ENCODE results near the gene NCAM1. TPM values are rescaled to one million over a fixed set of nuclear protein-coding genes. Genes with fewer than 3 reads are reported as not detected.

Gene NCAM1
- total and polyA plus RNA-seq, 9 of the 15 experiments (the other 6 are each of a cell fraction or from before 2014, with no cell fraction given): 0.09 to 0.23 TPM; not detected in 7

GRCh38 chr11:112983887-112984286 is 22.7 kb downstream of the NCAM1 start:
- TF ChIP-seq ZNF551 (CRISPR knock-in tag; IDR thresholded peaks at IDR 0.05) (no peak), CGGBP1 (CRISPR knock-in tag; IDR thresholded peaks at IDR 0.05) (no peak)
- no peak overlapping the region for H3K4me3 ChIP-seq
- H3K9me3 ChIP-seq (replicated peaks; ENCODE audit: control insufficient read depth, insufficient read depth, low read depth, low read length): no peaks in the 10 kb centered on the region
- POLR2A ChIA-PET: no interaction called here
- no peaks in the 10 kb centered on the region for H3K9me1 ChIP-seq (ENCODE audit: control insufficient read depth, insufficient read depth, low read length)
- intact Hi-C loops (cut with micrococcal nuclease): no loop called here
- CTCF ChIA-PET (ENCODE audit: low intra/inter-chr PET ratio): no interaction called here
- no peak for DNase-seq (ENCODE audit: extremely low read depth in 1 of 4, low spot score in 3 of 4)
- H3K36me3 ChIP-seq (ENCODE audit: control insufficient read depth, insufficient read depth, low read length): no peaks in the 10 kb centered on the region
- H3K4me2 ChIP-seq (ENCODE audit: insufficient read depth, low read length): no peak overlapping the region
- H3K27ac ChIP-seq (ENCODE audit: extremely low read depth, low read depth, low read length): no peak overlapping the region
- H2AFZ ChIP-seq (ENCODE audit: low read depth, low read length): no peak overlapping the region
- H3K4me1 ChIP-seq (replicated peaks in 1 of 2; ENCODE audit: control insufficient read depth in 2 of 2, insufficient read depth in 2 of 2, low read length in 2 of 2): no peaks in the 10 kb centered on the region
- ATAC-seq: no peak
- no peak for FAIRE-seq
- WGBS (ENCODE audit: insufficient coverage, low coverage, missing lambda C conversion rate): 0% methylated on average over 1 of the region's 1 CpG
- H3K27me3 ChIP-seq (ENCODE audit: control insufficient read depth in 2 of 2, insufficient read depth in 2 of 2, low read length in 2 of 2): no peaks in the 10 kb centered on the region
- in situ Hi-C loops (cut with MboI): no loop called here
- no peak overlapping the region for H3K9ac ChIP-seq (ENCODE audit: insufficient read depth in 1 of 2, low read depth in 2 of 2, low read length in 2 of 2)
- no TSS peak for BruUV-seq (replicated peaks)
- H3K79me2 ChIP-seq (ENCODE audit: control insufficient read depth, insufficient read depth, low read length): no peaks in the 10 kb centered on the region
- no peaks in the 10 kb centered on the region for H4K20me1 ChIP-seq (replicated peaks; ENCODE audit: control insufficient read depth, insufficient read depth, low read length)

- in situ Hi-C loops (cut with MboI) (no loop called here), intact Hi-C loops (cut with micrococcal nuclease) (no loop called here)
- FAIRE-seq (no peak), DNase-seq (ENCODE audit: extremely low read depth in 1 of 4, low spot score in 3 of 4) (no peak), ATAC-seq (no peak)
- Histone ChIP-seq H3K36me3 (ENCODE audit: control insufficient read depth, insufficient read depth, low read length) (no peaks in the 10 kb centered on the region), H3K9ac (ENCODE audit: insufficient read depth in 1 of 2, low read depth in 2 of 2, low read length in 2 of 2) (no peak overlapping the region), H3K4me1 (replicated peaks in 1 of 2; ENCODE audit: control insufficient read depth in 2 of 2, insufficient read depth in 2 of 2, low read length in 2 of 2) (no peaks in the 10 kb centered on the region), H3K9me3 (replicated peaks; ENCODE audit: control insufficient read depth, insufficient read depth, low read depth, low read length) (no peaks in the 10 kb centered on the region), H3K4me3 (no peak overlapping the region), H3K9me1 (ENCODE audit: control insufficient read depth, insufficient read depth, low read length) (no peaks in the 10 kb centered on the region), H3K27me3 (ENCODE audit: control insufficient read depth in 2 of 2, insufficient read depth in 2 of 2, low read length in 2 of 2) (no peaks in the 10 kb centered on the region), H3K27ac (ENCODE audit: extremely low read depth, low read depth, low read length) (no peak overlapping the region), H3K79me2 (ENCODE audit: control insufficient read depth, insufficient read depth, low read length) (no peaks in the 10 kb centered on the region), H2AFZ (ENCODE audit: low read depth, low read length) (no peak overlapping the region), H3K4me2 (ENCODE audit: insufficient read depth, low read length) (no peak overlapping the region), H4K20me1 (replicated peaks; ENCODE audit: control insufficient read depth, insufficient read depth, low read length) (no peaks in the 10 kb centered on the region)
- BruUV-seq (replicated peaks): no TSS peak
- POLR2A ChIA-PET: no interaction called here
- 0% methylated on average over 1 of the region's 1 CpG for WGBS (ENCODE audit: insufficient coverage, low coverage, missing lambda C conversion rate)
- CTCF ChIA-PET (ENCODE audit: low intra/inter-chr PET ratio): no interaction called here
- no peak for TF ChIP-seq HDAC1 (IDR thresholded peaks at IDR 0.05)
- TF ChIP-seq ETV6 (IDR thresholded peaks at IDR 0.05; ENCODE audit: borderline replicate concordance in 1 of 2, low read depth in 2 of 2, low read length in 1 of 2): no peak
- no peak for TF ChIP-seq ETV6 (CRISPR knock-in tag; IDR thresholded peaks at IDR 0.05; ENCODE audit: borderline replicate concordance)
- TF ChIP-seq ZNF699 (CRISPR knock-in tag; IDR thresholded peaks at IDR 0.05; ENCODE audit: insufficient replicate concordance): no peak
- no peak for TF ChIP-seq IRF1 (CRISPR knock-in tag; IDR thresholded peaks at IDR 0.05; ENCODE audit: borderline replicate concordance)
- TF ChIP-seq MCM3 (IDR thresholded peaks at IDR 0.05): no peak
- no peak for TF ChIP-seq CREM (IDR thresholded peaks at IDR 0.05; ENCODE audit: low read depth)
- no peak for TF ChIP-seq TFAM (CRISPR knock-in tag; conservative IDR thresholded peaks at IDR 0.05)
- TF ChIP-seq ZFP1 (CRISPR knock-in tag; IDR thresholded peaks at IDR 0.05): no peak
- no peak for TF ChIP-seq MLX (CRISPR knock-in tag; conservative IDR thresholded peaks at IDR 0.05)
Measured at GRCh38 chr11:112989198-112989597, 28.0 kb downstream of the NCAM1 start.

Measured in K562 (cell line).